Measurements from ENCODE around the gene TEX54. TPM values are rescaled to one million over a fixed set of nuclear protein-coding genes. Genes with fewer than 3 reads are reported as not detected.

TEX54 gene
- total and polyA plus RNA-seq, 2 of the 13 experiments (the other 11 are each of a cell fraction or from before 2014, with no cell fraction given), result not detected

DNA sequence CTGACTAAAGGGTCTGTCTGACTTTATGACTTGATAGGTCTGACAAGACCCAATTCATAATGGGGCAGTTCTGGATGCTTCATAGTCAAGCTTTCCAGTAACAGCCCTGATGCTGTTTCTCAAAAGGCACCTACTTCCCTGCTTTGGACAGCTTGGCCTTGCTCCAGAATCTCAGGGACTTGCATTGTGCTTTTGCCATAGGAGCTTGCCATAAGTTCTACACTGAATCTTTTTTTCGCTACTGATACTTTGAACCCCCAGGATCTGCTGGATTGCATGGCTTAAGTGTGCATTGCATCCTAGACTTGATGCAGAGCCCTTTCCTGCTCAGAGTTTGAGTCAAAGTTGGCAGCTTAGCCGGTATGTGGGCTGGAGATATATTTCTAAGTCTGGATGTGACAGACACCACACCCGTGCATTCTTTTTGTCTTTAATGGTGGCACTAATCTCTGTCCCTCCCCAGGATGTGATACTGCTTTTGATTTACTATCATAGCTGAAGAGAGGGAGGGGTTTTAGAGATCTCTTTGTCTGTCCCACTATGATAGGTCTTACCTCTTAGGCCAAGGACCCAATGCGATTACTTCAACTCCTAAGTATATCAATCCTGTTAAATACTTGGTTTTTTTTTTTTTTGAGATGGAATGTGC lies 31.2 kb upstream of the TEX54 start (continued):
- TF ChIP-seq, protein P1, sequence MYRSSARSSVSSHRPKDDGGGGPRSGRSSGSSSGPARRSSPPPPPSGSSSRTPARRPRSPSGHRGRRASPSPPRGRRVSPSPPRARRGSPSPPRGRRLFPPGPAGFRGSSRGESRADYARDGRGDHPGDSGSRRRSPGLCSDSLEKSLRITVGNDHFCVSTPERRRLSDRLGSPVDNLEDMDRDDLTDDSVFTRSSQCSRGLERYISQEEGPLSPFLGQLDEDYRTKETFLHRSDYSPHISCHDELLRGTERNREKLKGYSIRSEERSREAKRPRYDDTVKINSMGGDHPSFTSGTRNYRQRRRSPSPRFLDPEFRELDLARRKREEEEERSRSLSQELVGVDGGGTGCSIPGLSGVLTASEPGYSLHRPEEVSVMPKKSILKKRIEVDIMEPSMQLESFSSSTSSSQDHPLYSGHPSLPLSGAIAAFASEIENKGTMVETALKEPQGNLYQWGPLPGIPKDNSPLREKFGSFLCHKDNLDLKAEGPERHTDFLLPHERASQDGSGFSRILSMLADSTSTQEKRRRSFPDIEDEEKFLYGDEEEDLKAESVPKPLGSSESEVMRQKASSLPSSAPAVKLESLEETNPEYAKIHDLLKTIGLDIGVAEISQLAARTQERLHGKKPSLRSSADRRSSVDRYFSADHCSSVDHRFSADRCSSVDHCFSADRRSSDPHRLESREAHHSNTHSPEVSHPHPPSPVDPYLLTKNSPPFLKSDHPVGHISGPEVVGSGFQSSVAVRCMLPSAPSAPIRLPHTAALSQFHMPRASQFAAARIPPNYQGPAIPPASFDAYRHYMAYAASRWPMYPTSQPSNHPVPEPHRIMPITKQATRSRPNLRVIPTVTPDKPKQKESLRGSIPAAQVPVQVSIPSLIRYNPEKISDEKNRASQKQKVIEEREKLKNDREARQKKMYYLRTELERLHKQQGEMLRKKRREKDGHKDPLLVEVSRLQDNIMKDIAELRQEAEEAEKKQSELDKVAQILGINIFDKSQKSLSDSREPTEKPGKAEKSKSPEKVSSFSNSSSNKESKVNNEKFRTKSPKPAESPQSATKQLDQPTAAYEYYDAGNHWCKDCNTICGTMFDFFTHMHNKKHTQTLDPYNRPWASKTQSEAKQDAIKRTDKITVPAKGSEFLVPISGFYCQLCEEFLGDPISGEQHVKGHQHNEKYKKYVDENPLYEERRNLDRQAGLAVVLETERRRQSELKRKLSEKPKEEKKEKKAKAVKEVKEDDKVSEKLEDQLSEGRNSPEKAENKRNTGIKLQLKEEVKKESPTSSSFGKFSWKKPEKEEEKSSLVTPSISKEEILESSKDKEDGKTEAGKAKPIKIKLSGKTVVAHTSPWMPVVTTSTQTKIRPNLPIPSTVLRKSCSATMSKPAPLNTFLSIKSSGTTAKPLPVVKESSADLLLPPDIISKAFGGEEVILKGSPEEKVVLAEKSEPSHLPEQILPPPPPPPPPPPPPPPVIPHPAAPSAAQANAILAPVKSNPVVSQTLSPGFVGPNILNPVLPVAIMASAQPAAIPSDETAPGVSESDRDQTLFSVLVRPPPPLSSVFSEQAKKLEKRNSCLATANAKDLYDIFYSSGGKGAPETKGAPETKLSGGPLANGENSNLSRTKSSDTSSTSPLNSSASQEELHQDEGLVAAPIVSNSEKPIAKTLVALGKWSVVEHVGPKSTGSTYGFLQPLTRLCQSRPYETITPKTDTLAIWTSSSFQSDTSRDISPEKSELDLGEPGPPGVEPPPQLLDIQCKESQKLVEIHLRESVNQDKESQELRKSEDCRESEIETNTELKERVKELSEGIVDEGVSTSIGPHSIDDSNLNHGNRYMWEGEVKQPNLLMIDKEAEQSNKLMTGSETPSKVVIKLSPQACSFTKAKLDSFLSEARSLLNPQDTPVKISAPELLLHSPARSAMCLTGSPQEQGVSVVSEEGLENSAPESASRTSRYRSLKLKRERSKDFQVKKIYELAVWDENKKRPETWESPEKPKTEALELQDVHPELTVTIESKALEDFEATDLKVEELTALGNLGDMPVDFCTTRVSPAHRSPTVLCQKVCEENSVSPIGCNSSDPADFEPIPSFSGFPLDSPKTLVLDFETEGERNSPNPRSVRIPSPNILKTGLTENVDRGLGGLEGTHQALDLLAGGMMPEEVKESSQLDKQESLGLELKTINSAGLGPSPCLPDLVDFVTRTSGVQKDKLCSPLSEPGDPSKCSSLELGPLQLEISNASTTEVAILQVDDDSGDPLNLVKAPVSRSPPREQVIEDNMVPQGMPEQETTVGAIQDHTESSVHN (CRISPR knock-in tag; IDR thresholded peaks at IDR 0.05), result no peak
- TF ChIP-seq, protein P2, sequence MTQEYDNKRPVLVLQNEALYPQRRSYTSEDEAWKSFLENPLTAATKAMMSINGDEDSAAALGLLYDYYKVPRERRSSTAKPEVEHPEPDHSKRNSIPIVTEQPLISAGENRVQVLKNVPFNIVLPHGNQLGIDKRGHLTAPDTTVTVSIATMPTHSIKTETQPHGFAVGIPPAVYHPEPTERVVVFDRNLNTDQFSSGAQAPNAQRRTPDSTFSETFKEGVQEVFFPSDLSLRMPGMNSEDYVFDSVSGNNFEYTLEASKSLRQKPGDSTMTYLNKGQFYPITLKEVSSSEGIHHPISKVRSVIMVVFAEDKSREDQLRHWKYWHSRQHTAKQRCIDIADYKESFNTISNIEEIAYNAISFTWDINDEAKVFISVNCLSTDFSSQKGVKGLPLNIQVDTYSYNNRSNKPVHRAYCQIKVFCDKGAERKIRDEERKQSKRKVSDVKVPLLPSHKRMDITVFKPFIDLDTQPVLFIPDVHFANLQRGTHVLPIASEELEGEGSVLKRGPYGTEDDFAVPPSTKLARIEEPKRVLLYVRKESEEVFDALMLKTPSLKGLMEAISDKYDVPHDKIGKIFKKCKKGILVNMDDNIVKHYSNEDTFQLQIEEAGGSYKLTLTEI (CRISPR knock-in tag; conservative IDR thresholded peaks at IDR 0.05), result no peak
- TF ChIP-seq ZSCAN9 (CRISPR knock-in tag; IDR thresholded peaks at IDR 0.05; ENCODE audit: borderline replicate concordance), result no peak
- TF ChIP-seq ATRX (CRISPR knock-in tag; IDR thresholded peaks at IDR 0.05; ENCODE audit: borderline replicate concordance), result no peak
- no peak for TF ChIP-seq IRF2 (CRISPR knock-in tag; IDR thresholded peaks at IDR 0.05)
